Memory B cell (primary cell): ENCODE results near the gene ATP2A1.
"Not testable (repeated sequence)": the region's sequence is repeated elsewhere in the genome, so short reads cannot be mapped to it uniquely, and the experiment has no call there.

ENCODE experiments used
- ATAC-seq: fragments of 150-1000 bp; cut with Tn5 transposase; 2 replicates; pipeline ENCODE4 v1.10.0; 2021; ENCODE audit warnings: low read depth, mild to moderate bottlenecking, moderate library complexity
- DNase-seq, 2 donors: peaks; one replicate each; pipeline ENCODE4 v3.0.0; 2022; ENCODE audit warnings: low spot score in 2 of 2
- H3K27ac Mint-ChIP-seq: one replicate; pipeline ENCODE4 v1.8.0; 2022; ENCODE audit warnings: mild to moderate bottlenecking, moderate library complexity, mixed read lengths
- H3K27me3 Mint-ChIP-seq: one replicate; pipeline ENCODE4 v1.8.0; 2022; ENCODE audit warnings: mixed read lengths
- H3K36me3 Mint-ChIP-seq: one replicate; pipeline ENCODE4 v1.8.0; 2022; ENCODE audit warnings: mild to moderate bottlenecking, mixed read lengths
- H3K4me1 Mint-ChIP-seq: one replicate; pipeline ENCODE4 v1.8.0; 2022; ENCODE audit warnings: mixed read lengths
- H3K4me3 Mint-ChIP-seq: one replicate; pipeline ENCODE4 v1.8.0; 2022; ENCODE audit warnings: mild to moderate bottlenecking, moderate library complexity, mixed read lengths
- H3K9me3 Mint-ChIP-seq: one replicate; pipeline ENCODE4 v1.8.0; 2022; ENCODE audit warnings: mixed read lengths

Gene ATP2A1

GRCh38 chr16:28923231-28923587 is 44.9 kb downstream of the ATP2A1 start:
- no peak for DNase-seq
- Mint-ChIP-seq H3K9me3 (no peaks in the 10 kb centered on the region), H3K27me3 (no peaks in the 10 kb centered on the region), H3K4me1 (peaks cover 33% of the 10 kb centered on the region), H3K4me3 (peak overlapping the region; percentile 98), H3K36me3 (peaks cover 11% of the 10 kb centered on the region), H3K27ac (peak overlapping the region; percentile 97)
- no peak for ATAC-seq

- H3K4me3 Mint-ChIP-seq: peak overlapping the region; percentile 98
Observed at GRCh38 chr16:28923652-28924398, 45.5 kb downstream of the ATP2A1 start.

GRCh38 chr16:28924399-28924761 is 46.1 kb downstream of the ATP2A1 start:
- H3K27me3 Mint-ChIP-seq: no peaks in the 10 kb centered on the region
- peak overlapping the region; percentile 97 for H3K27ac Mint-ChIP-seq
- ATAC-seq: peak; percentile 4
- peak in 1 of 2 donors; percentile 59 for DNase-seq
- H3K4me3 Mint-ChIP-seq: peak overlapping the region; percentile 98
- no peaks in the 10 kb centered on the region for H3K9me3 Mint-ChIP-seq
- H3K36me3 Mint-ChIP-seq: peaks cover 8% of the 10 kb centered on the region
- H3K4me1 Mint-ChIP-seq: peaks cover 36% of the 10 kb centered on the region

More at GRCh38 chr16:28923652-28924398, 45.5 kb downstream of the ATP2A1 start:
- DNase-seq (peak; percentile 64 to 71), ATAC-seq (peak; percentile 58)
- H3K36me3 Mint-ChIP-seq: peaks cover 11% of the 10 kb centered on the region
- peaks cover 34% of the 10 kb centered on the region for H3K4me1 Mint-ChIP-seq
- peak overlapping the region; percentile 97 for H3K27ac Mint-ChIP-seq
- H3K27me3 Mint-ChIP-seq: no peaks in the 10 kb centered on the region
- no peaks in the 10 kb centered on the region for H3K9me3 Mint-ChIP-seq

GRCh38 chr16:28924762-28925385 is 46.6 kb downstream of the ATP2A1 start, which contains the start of gene RABEP2:
TSS of gene RABEP2 (minus strand) at chr16:28925238. CDS start at chr16:28925163, 75 bp downstream.
- peak; percentile 99 to 100 for DNase-seq

GRCh38 chr16:28925386-28926228 is 47.3 kb downstream of the ATP2A1 start:
- Mint-ChIP-seq H3K36me3 (peaks cover 4% of the 10 kb centered on the region), H3K27ac (peak overlapping the region; percentile 97), H3K4me1 (peaks cover 42% of the 10 kb centered on the region), H3K9me3 (no peaks in the 10 kb centered on the region), H3K27me3 (no peaks in the 10 kb centered on the region), H3K4me3 (peak overlapping the region; percentile 98)
- ATAC-seq (peak; percentile 33), DNase-seq (peak in 1 of 2 donors; percentile 74)

More at GRCh38 chr16:28924762-28925385, 46.6 kb downstream of the ATP2A1 start, which contains the start of gene RABEP2:
- Mint-ChIP-seq H3K4me1 (peaks cover 36% of the 10 kb centered on the region), H3K27ac (peak within 1 kb of the TSS; percentile 97), H3K36me3 (peaks cover 5% of the 10 kb centered on the region), H3K27me3 (no peaks in the 10 kb centered on the region), H3K9me3 (no peaks in the 10 kb centered on the region), H3K4me3 (peak within 1 kb of the TSS; percentile 98)
- peak; percentile 67 for ATAC-seq

GRCh38 chr16:28926284-28926683 is 48.0 kb downstream of the ATP2A1 start:
- H3K4me1 Mint-ChIP-seq: peaks cover 44% of the 10 kb centered on the region
- peak overlapping the region; percentile 98 for H3K4me3 Mint-ChIP-seq
- H3K27ac Mint-ChIP-seq: peak overlapping the region; percentile 97
- not testable (repeated sequence) for H3K36me3 Mint-ChIP-seq, ATAC-seq, DNase-seq, H3K27me3 Mint-ChIP-seq, H3K9me3 Mint-ChIP-seq

GRCh38 chr16:28927815-28928214 is 49.5 kb downstream of the ATP2A1 start:
- Mint-ChIP-seq H3K9me3 (no peaks in the 10 kb centered on the region), H3K4me1 (peaks cover 46% of the 10 kb centered on the region), H3K4me3 (no peak overlapping the region), H3K27me3 (no peaks in the 10 kb centered on the region), H3K27ac (peak overlapping the region; percentile 32), H3K36me3 (no peaks in the 10 kb centered on the region)
- no peak for DNase-seq
- no peak for ATAC-seq

GRCh38 chr16:28930203-28930602 is 51.9 kb downstream of the ATP2A1 start:
- Mint-ChIP-seq H3K36me3 (peaks cover 8% of the 10 kb centered on the region), H3K4me1 (peaks cover 42% of the 10 kb centered on the region), H3K27me3 (no peaks in the 10 kb centered on the region), H3K4me3 (peak overlapping the region; percentile 96), H3K9me3 (no peaks in the 10 kb centered on the region), H3K27ac (peak overlapping the region; percentile 91)
- ATAC-seq: no peak
- DNase-seq: no peak

GRCh38 chr16:28930652-28931051 is 52.4 kb downstream of the ATP2A1 start:
- Mint-ChIP-seq H3K4me3 (peak overlapping the region; percentile 96), H3K27ac (peak overlapping the region; percentile 91), H3K27me3 (no peaks in the 10 kb centered on the region), H3K36me3 (peaks cover 13% of the 10 kb centered on the region), H3K4me1 (peaks cover 45% of the 10 kb centered on the region), H3K9me3 (no peaks in the 10 kb centered on the region)
- ATAC-seq: peak; percentile 82
- peak; percentile 37 to 38 for DNase-seq

GRCh38 chr16:28931801-28932225 is 53.5 kb downstream of the ATP2A1 start, which contains the start of gene CD19:
TSS of gene CD19 (plus strand) at chr16:28931971. CDS start at chr16:28932001, 30 bp downstream.
- DNase-seq (no peak), ATAC-seq (peak; percentile 22)
- Mint-ChIP-seq H3K9me3 (no peaks in the 10 kb centered on the region), H3K4me1 (peaks cover 48% of the 10 kb centered on the region), H3K36me3 (peaks cover 22% of the 10 kb centered on the region), H3K27me3 (no peaks in the 10 kb centered on the region), H3K27ac (peak within 1 kb of the TSS; percentile 91), H3K4me3 (peak within 1 kb of the TSS; percentile 96)

- H3K27me3 Mint-ChIP-seq: no peaks in the 10 kb centered on the region
- ATAC-seq (no peak), DNase-seq (no peak)
- peaks cover 48% of the 10 kb centered on the region for H3K4me1 Mint-ChIP-seq
- H3K4me3 Mint-ChIP-seq: peak overlapping the region; percentile 96
- H3K9me3 Mint-ChIP-seq: no peaks in the 10 kb centered on the region
- peaks cover 26% of the 10 kb centered on the region for H3K36me3 Mint-ChIP-seq
- peak overlapping the region; percentile 91 for H3K27ac Mint-ChIP-seq
Observed at GRCh38 chr16:28932339-28933141, 54.3 kb downstream of the ATP2A1 start.

- Mint-ChIP-seq H3K9me3 (no peaks in the 10 kb centered on the region), H3K4me3 (peak overlapping the region; percentile 96), H3K36me3 (peaks cover 32% of the 10 kb centered on the region), H3K4me1 (peaks cover 47% of the 10 kb centered on the region), H3K27me3 (no peaks in the 10 kb centered on the region), H3K27ac (peak overlapping the region; percentile 91)
- DNase-seq: no peak
- no peak for ATAC-seq
Observed at GRCh38 chr16:28933171-28933570, 54.9 kb downstream of the ATP2A1 start.

GRCh38 chr16:28935346-28935745 is 57.1 kb downstream of the ATP2A1 start:
- Mint-ChIP-seq H3K9me3 (no peaks in the 10 kb centered on the region), H3K4me1 (peaks cover 49% of the 10 kb centered on the region), H3K36me3 (peaks cover 42% of the 10 kb centered on the region), H3K4me3 (peak overlapping the region; percentile 39), H3K27ac (peak overlapping the region; percentile 79), H3K27me3 (no peaks in the 10 kb centered on the region)
- ATAC-seq: no peak
- DNase-seq: no peak
